ENCODE data around the gene PDZD4. TPM values are rescaled to one million over a fixed set of nuclear protein-coding genes. Genes with fewer than 3 reads are reported as not detected.

PDZD4 gene
- total and polyA plus RNA-seq, 2 of the 4 experiments (the other 2 are of a cell fraction) = under 0.01 to 0.38 TPM

GRCh38 chrX:153794897-153795816 is 35.2 kb downstream of the PDZD4 start:
- peak overlapping the region; percentile 87 for H3K14ac ChIP-seq (replicated peaks; ENCODE audit: low read depth, low read length)
- peaks cover 6% of the 10 kb centered on the region; the same call in 1 of the 2 replicates for H3K9me1 ChIP-seq (ENCODE audit: insufficient read depth, low read length)
- peak overlapping the region; percentile 68 for H3K4me2 ChIP-seq (ENCODE audit: low read depth, low read length)
- peak overlapping the region; percentile 59; the same call in 1 of the 2 replicates for H3K23ac ChIP-seq (ENCODE audit: low read depth, low read length)
- H4K8ac ChIP-seq (ENCODE audit: low read depth in 2 of 2, low read length in 2 of 2) = peak overlapping the region; percentile 55 to 72; a peak in 3 of 4 replicates
- peak overlapping the region; percentile 77 for H3K9ac ChIP-seq (ENCODE audit: low read depth, low read length)
- no peak overlapping the region for H2BK5ac ChIP-seq (ENCODE audit: low read depth, low read length, poor library complexity, severe bottlenecking)
- H3K4me3 ChIP-seq (ENCODE audit: insufficient read depth, low read depth, low read length) = peak overlapping the region; percentile 59
- in situ Hi-C loops (cut with MboI; ENCODE audit: low sequenced_read_pairs) = loop anchor here (5.0 kb wide), 1 partner anchor 122 kb away; no protein-coding TSS in a partner anchor
- peak overlapping the region; percentile 55 for H4K91ac ChIP-seq (ENCODE audit: insufficient read depth, low read depth, low read length)
- H3K27ac ChIP-seq (ENCODE audit: insufficient read depth, low read length) = peak overlapping the region; percentile 50
- H2BK15ac ChIP-seq (ENCODE audit: low read depth, low read length) = no peak overlapping the region
- TF ChIP-seq BHLHE40 (IDR thresholded peaks at IDR 0.05; ENCODE audit: low read depth, low read length) (no peak), MXI1 (IDR thresholded peaks at IDR 0.05; ENCODE audit: borderline replicate concordance, low read depth, low read length) (peak; percentile 61; the same call in 1 of the 2 replicates)
- H4K5ac ChIP-seq (ENCODE audit: low read depth, low read length) = no peak overlapping the region
- ChIA-PET POLR2A (ENCODE audit: unreplicated experiment) (interaction anchor here (0.5 kb wide), 1 partner anchor 799 kb away, joined by 4 read pairs; no protein-coding TSS in a partner anchor), CTCF (interaction anchor here (1.4 kb wide), 1 partner anchor 130 kb away, joined by 3 read pairs; no protein-coding TSS in a partner anchor)
- intact Hi-C loops (cut with micrococcal nuclease) = loop anchor here (1.0 to 5.0 kb wide), 2 partner anchors 29 to 132 kb away; partner anchors contain the start of gene ARHGAP4
- peaks cover 20% of the 10 kb centered on the region for H3K36me3 ChIP-seq (ENCODE audit: control insufficient read depth, insufficient read depth, low read length)
- 0 out of 2 replicates have a peak overlapping the region, but pooled peaks have one; percentile 60 for H2BK120ac ChIP-seq (ENCODE audit: low read depth, low read length)
- H3K4me1 ChIP-seq (ENCODE audit: control insufficient read depth, insufficient read depth, low read length) = peaks cover 4% of the 10 kb centered on the region; the same call in 1 of the 2 replicates
- BruUV-seq (replicated peaks) = TSS peak; percentile 66
- peak overlapping the region; percentile 99 for H2AFZ ChIP-seq (replicated peaks; ENCODE audit: low read length, poor library complexity)
- dilution Hi-C loops (cut with HindIII; ENCODE audit: low sequenced_read_pairs, unreplicated experiment) = no loop called here
- peak overlapping the region; percentile 81 for H3K4ac ChIP-seq (ENCODE audit: low read depth, low read length)
- no peaks in the 10 kb centered on the region; the same call in 1 of the 2 replicates for H3K9me3 ChIP-seq (ENCODE audit: control insufficient read depth, insufficient read depth, low read length)
- no peak overlapping the region for H3K18ac ChIP-seq (ENCODE audit: low read depth, low read length)
- H2AK9ac ChIP-seq (replicated peaks; ENCODE audit: low read depth, low read length, poor library complexity) = peak overlapping the region; percentile 94
- peak overlapping the region; percentile 75; the same call in 1 of the 2 replicates for H3K56ac ChIP-seq (ENCODE audit: extremely low read depth, insufficient read depth, low read length)
- H3K27me3 ChIP-seq (ENCODE audit: control insufficient read depth, insufficient read depth, low read length) = no peaks in the 10 kb centered on the region
- H2BK20ac ChIP-seq (ENCODE audit: low read depth, low read length) = no peak overlapping the region
- DNase-seq = no peak
- 43% methylated on average over 23 of the region's 47 CpGs; no CpG with 5 or more reads in 1 of the 2 experiments for WGBS, 2 experiments (ENCODE audit: extremely low coverage in 2 of 2, insufficient read length in 1 of 2)
- H3K79me1 ChIP-seq (ENCODE audit: low read depth in 1 of 2, low read length in 2 of 2) = peaks cover 4 to 38% of the 10 kb centered on the region in 2 experiments
- no peaks in the 10 kb centered on the region for H4K20me1 ChIP-seq (ENCODE audit: insufficient read depth, low read length)
- ATAC-seq (ENCODE audit: low read depth) = peak; percentile 1; the same call in 1 of the 2 replicates
- H2AK5ac ChIP-seq (ENCODE audit: low read depth, low read length) = peak overlapping the region; percentile 85

Measured in IMR-90 (cell line).